ENCODE measurements around the gene PSMC3. TPM values are rescaled to one million over a fixed set of nuclear protein-coding genes. Genes with fewer than 3 reads are reported as not detected.

The PSMC3 gene
- total RNA-seq, 1 donor from 2014 or later: 130 TPM

GRCh38 chr11:47443817-47444216 lies 17.6 kb upstream of the PSMC3 start:
- Mint-ChIP-seq H3K27me3 (ENCODE audit: low read depth, unreplicated experiment) (no peaks in the 10 kb centered on the region), H3K4me1 (ENCODE audit: low read depth, unreplicated experiment) (no peaks in the 10 kb centered on the region), H3K27ac (ENCODE audit: unreplicated experiment) (no peak overlapping the region), H3K9me3 (ENCODE audit: unreplicated experiment) (no peaks in the 10 kb centered on the region), H3K36me3 (ENCODE audit: low read depth, unreplicated experiment) (peaks cover 9% of the 10 kb centered on the region), H3K4me3 (ENCODE audit: unreplicated experiment) (no peak overlapping the region)
- H3K4me3 ChIP-seq (ENCODE audit: insufficient read depth, low read depth, low read length): no peak overlapping the region
- FAIRE-seq: no peak
- no peak overlapping the region for H3K27ac ChIP-seq (ENCODE audit: low read depth, low read length)
- DNase-seq (ENCODE audit: low read depth): no peak
- H4K20me1 ChIP-seq (ENCODE audit: insufficient read depth, low read length): no peaks in the 10 kb centered on the region
- no peak overlapping the region for H3K9ac ChIP-seq (ENCODE audit: low read length)
- TF ChIP-seq, protein P1, sequence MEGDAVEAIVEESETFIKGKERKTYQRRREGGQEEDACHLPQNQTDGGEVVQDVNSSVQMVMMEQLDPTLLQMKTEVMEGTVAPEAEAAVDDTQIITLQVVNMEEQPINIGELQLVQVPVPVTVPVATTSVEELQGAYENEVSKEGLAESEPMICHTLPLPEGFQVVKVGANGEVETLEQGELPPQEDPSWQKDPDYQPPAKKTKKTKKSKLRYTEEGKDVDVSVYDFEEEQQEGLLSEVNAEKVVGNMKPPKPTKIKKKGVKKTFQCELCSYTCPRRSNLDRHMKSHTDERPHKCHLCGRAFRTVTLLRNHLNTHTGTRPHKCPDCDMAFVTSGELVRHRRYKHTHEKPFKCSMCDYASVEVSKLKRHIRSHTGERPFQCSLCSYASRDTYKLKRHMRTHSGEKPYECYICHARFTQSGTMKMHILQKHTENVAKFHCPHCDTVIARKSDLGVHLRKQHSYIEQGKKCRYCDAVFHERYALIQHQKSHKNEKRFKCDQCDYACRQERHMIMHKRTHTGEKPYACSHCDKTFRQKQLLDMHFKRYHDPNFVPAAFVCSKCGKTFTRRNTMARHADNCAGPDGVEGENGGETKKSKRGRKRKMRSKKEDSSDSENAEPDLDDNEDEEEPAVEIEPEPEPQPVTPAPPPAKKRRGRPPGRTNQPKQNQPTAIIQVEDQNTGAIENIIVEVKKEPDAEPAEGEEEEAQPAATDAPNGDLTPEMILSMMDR (IDR thresholded peaks at IDR 0.05; ENCODE audit: insufficient read depth, low read depth, low read length): no peak
- no peak for TF ChIP-seq EZH2 (IDR thresholded peaks at IDR 0.05; ENCODE audit: insufficient read depth, low read length)
- H3K4me1 ChIP-seq (ENCODE audit: insufficient read depth, low read length): no peaks in the 10 kb centered on the region
- H2AFZ ChIP-seq (ENCODE audit: low read depth, low read length): no peak overlapping the region
- H3K4me2 ChIP-seq (ENCODE audit: low read length): no peak overlapping the region
- no peaks in the 10 kb centered on the region for H3K79me2 ChIP-seq (ENCODE audit: insufficient read depth, low read length)
- no peaks in the 10 kb centered on the region for H3K36me3 ChIP-seq (ENCODE audit: insufficient read depth, low read length)
- H3K27me3 ChIP-seq (ENCODE audit: insufficient read depth, low read length): no peaks in the 10 kb centered on the region
- no peaks in the 10 kb centered on the region for H3K9me3 ChIP-seq (ENCODE audit: insufficient read depth, low read depth, low read length)

DNA sequence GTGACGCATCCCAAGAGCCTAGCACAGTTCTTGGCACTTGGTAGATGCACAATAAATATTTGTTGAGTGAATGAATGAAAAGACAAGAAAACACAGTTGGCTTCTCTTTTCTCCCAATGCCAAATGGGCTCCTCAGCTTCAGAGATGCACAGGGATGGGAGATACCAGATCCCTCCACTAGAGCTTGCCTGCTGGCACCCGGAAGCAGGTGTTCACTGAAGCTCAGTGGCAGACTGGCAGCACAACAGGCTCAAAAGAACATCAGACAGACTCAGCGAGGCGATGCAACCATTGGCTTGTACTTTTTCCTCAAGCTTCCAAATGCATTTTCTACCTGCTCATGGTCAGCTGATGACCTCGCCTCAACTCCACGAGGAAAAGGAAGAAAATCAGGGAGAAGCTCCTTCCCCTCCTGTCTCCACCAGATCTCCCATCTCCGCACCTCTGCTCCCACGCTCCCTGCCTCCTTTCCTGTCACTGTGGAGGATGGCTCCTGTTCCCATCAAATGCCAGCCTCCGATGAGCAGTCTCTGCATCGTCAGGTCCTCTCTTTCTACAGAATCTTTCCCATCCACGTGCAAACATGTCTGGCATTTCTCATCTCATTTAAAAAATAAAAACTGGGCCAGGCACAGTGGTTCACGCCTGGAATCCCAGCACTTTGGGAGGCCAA lies 16.9 kb upstream of the PSMC3 start:
- Histone ChIP-seq H2AFZ (ENCODE audit: low read depth, low read length) (no peak overlapping the region), H3K36me3 (ENCODE audit: insufficient read depth, low read length) (no peaks in the 10 kb centered on the region), H3K4me1 (ENCODE audit: insufficient read depth, low read length) (no peaks in the 10 kb centered on the region), H3K4me3 (ENCODE audit: insufficient read depth, low read depth, low read length) (no peak overlapping the region), H3K27ac (ENCODE audit: low read depth, low read length) (no peak overlapping the region), H3K4me2 (ENCODE audit: low read length) (no peak overlapping the region), H4K20me1 (ENCODE audit: insufficient read depth, low read length) (no peaks in the 10 kb centered on the region), H3K27me3 (ENCODE audit: insufficient read depth, low read length) (no peaks in the 10 kb centered on the region), H3K79me2 (ENCODE audit: insufficient read depth, low read length) (no peaks in the 10 kb centered on the region), H3K9me3 (ENCODE audit: insufficient read depth, low read depth, low read length) (no peaks in the 10 kb centered on the region), H3K9ac (ENCODE audit: low read length) (no peak overlapping the region)
- DNase-seq (ENCODE audit: low read depth) (no peak), FAIRE-seq (no peak)
- peaks cover 9% of the 10 kb centered on the region for H3K36me3 Mint-ChIP-seq (ENCODE audit: low read depth, unreplicated experiment)
- H3K9me3 Mint-ChIP-seq (ENCODE audit: unreplicated experiment): no peaks in the 10 kb centered on the region
- peak overlapping the region; percentile 30 for H3K27ac Mint-ChIP-seq (ENCODE audit: unreplicated experiment)
- no peaks in the 10 kb centered on the region for H3K4me1 Mint-ChIP-seq (ENCODE audit: low read depth, unreplicated experiment)
- H3K27me3 Mint-ChIP-seq (ENCODE audit: low read depth, unreplicated experiment): no peaks in the 10 kb centered on the region
- no peak overlapping the region for H3K4me3 Mint-ChIP-seq (ENCODE audit: unreplicated experiment)
- TF ChIP-seq EZH2 (IDR thresholded peaks at IDR 0.05; ENCODE audit: insufficient read depth, low read length): no peak
- TF ChIP-seq, protein P1 (IDR thresholded peaks at IDR 0.05; ENCODE audit: insufficient read depth, low read depth, low read length): peak; percentile 7

DNA sequence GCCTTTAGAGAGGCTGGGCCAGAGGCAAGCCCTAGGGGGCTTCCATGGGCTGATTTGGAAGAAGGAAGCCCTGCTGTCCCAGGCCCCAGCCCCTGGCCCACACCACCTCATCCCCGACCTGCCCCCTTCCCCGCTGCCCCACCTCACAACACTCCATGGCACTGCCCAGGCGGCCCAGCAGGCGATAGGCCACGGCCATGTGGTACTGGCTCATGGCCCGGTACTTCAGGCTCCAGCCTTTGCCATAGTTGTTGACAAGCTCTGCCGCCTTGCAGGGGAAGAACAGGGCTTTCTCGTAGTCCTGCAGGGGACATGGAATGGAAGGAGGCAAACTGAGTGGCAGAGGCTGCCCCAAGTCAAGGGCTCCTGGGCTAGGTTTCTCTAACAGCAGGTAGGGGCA lies 16.3 kb upstream of the PSMC3 start:
- no peaks in the 10 kb centered on the region for H3K9me3 Mint-ChIP-seq (ENCODE audit: unreplicated experiment)
- no peaks in the 10 kb centered on the region for H3K4me1 Mint-ChIP-seq (ENCODE audit: low read depth, unreplicated experiment)

More for the DNA sequence above, 16.3 kb upstream of the PSMC3 start:
- Histone ChIP-seq H3K27ac (ENCODE audit: low read depth, low read length) (no peak overlapping the region), H4K20me1 (ENCODE audit: insufficient read depth, low read length) (no peaks in the 10 kb centered on the region), H3K79me2 (ENCODE audit: insufficient read depth, low read length) (no peaks in the 10 kb centered on the region), H3K36me3 (ENCODE audit: insufficient read depth, low read length) (no peaks in the 10 kb centered on the region), H3K4me3 (ENCODE audit: insufficient read depth, low read depth, low read length) (no peak overlapping the region), H3K9me3 (ENCODE audit: insufficient read depth, low read depth, low read length) (no peaks in the 10 kb centered on the region), H3K9ac (ENCODE audit: low read length) (no peak overlapping the region), H3K4me1 (ENCODE audit: insufficient read depth, low read length) (no peaks in the 10 kb centered on the region), H3K4me2 (ENCODE audit: low read length) (no peak overlapping the region), H3K27me3 (ENCODE audit: insufficient read depth, low read length) (no peaks in the 10 kb centered on the region), H2AFZ (ENCODE audit: low read depth, low read length) (no peak overlapping the region)
- H3K27me3 Mint-ChIP-seq (ENCODE audit: low read depth, unreplicated experiment): no peaks in the 10 kb centered on the region
- H3K4me3 Mint-ChIP-seq (ENCODE audit: unreplicated experiment): no peak overlapping the region
- FAIRE-seq (no peak), DNase-seq (ENCODE audit: low read depth) (no peak)
- H3K36me3 Mint-ChIP-seq (ENCODE audit: low read depth, unreplicated experiment): peaks cover 10% of the 10 kb centered on the region
- H3K27ac Mint-ChIP-seq (ENCODE audit: unreplicated experiment): no peak overlapping the region
- TF ChIP-seq EZH2 (IDR thresholded peaks at IDR 0.05; ENCODE audit: insufficient read depth, low read length): no peak
- TF ChIP-seq, protein P1 (IDR thresholded peaks at IDR 0.05; ENCODE audit: insufficient read depth, low read depth, low read length): no peak

All from astrocyte (in vitro differentiated cells and primary cell).